SJCRH30 (cell line): ENCODE results near the gene FABP1. TPM values are rescaled to one million over a fixed set of nuclear protein-coding genes. Genes with fewer than 3 reads are reported as not detected.

Source experiments
- DNase-seq, 2 experiments: peaks; one replicate each; pipeline ENCODE4 v3.0.0-alpha.2; 2015 to 2020
- H3K27ac ChIP-seq: fragments of 250-450 bp; sonication (Bioruptor Pico); 2 replicates; pipeline ENCODE4 v1.5.1; 2020; ENCODE audit warnings: mild to moderate bottlenecking, moderate library complexity
- H3K27me3 ChIP-seq: fragments of 250-450 bp; sonication (Bioruptor Pico); 2 replicates; pipeline ENCODE4 v1.5.1; 2020; ENCODE audit warnings: mild to moderate bottlenecking, moderate library complexity
- H3K36me3 ChIP-seq: fragments of 250-450 bp; sonication (Bioruptor Pico); 2 replicates; pipeline ENCODE4 v1.5.1; 2020; ENCODE audit warnings: mild to moderate bottlenecking, moderate library complexity
- H3K4me1 ChIP-seq: fragments of 250-450 bp; sonication (Bioruptor Pico); 2 replicates; pipeline ENCODE4 v1.5.1; 2020; ENCODE audit warnings: mild to moderate bottlenecking, moderate library complexity
- H3K4me3 ChIP-seq: fragments of 250-450 bp; sonication (Bioruptor Pico); 2 replicates; pipeline ENCODE4 v1.5.1; 2020; ENCODE audit warnings: mild to moderate bottlenecking, moderate library complexity
- H3K9me3 ChIP-seq: fragments of 250-450 bp; sonication (Bioruptor Pico); replicated peaks from 2 replicates; pipeline ENCODE4 v1.5.1; 2020; ENCODE audit warnings: mild to moderate bottlenecking, moderate library complexity
- total RNA-seq: library from RNA; depleted of rRNA; stranded (reverse); fragments of >200 nt; shearing (Covaris generic); gene quantifications from 2 replicates; pipeline ENCODE4 v1.2.3, GENCODE V29; 2014

FABP1 gene
- total RNA-seq, 1 experiment from 2014 or later = 0.32 TPM

- Histone ChIP-seq H3K27ac (no peak overlapping the region), H3K4me3 (no peak overlapping the region), H3K36me3 (no peaks in the 10 kb centered on the region), H3K4me1 (no peaks in the 10 kb centered on the region), H3K9me3 (peaks cover 7% of the 10 kb centered on the region; the same call in 1 of the 2 replicates), H3K27me3 (no peaks in the 10 kb centered on the region)
- DNase-seq = no peak
Observed at GRCh38 chr2:88147145-88147544, 19.3 kb upstream of the FABP1 start.

GRCh38 chr2:88146590-88146989 is 18.7 kb upstream of the FABP1 start:
- Histone ChIP-seq H3K4me3 (no peak overlapping the region), H3K36me3 (no peaks in the 10 kb centered on the region), H3K27me3 (no peaks in the 10 kb centered on the region), H3K4me1 (no peaks in the 10 kb centered on the region), H3K27ac (no peak overlapping the region), H3K9me3 (peaks cover 7% of the 10 kb centered on the region; the same call in 1 of the 2 replicates)
- no peak for DNase-seq

GRCh38 chr2:88144914-88145497 is 17.1 kb upstream of the FABP1 start:
- H3K27me3 ChIP-seq = no peaks in the 10 kb centered on the region
- no peak for DNase-seq
- H3K4me3 ChIP-seq = no peak overlapping the region
- H3K9me3 ChIP-seq = peaks cover 7% of the 10 kb centered on the region; the same call in 1 of the 2 replicates
- H3K4me1 ChIP-seq = no peaks in the 10 kb centered on the region
- H3K36me3 ChIP-seq = no peaks in the 10 kb centered on the region
- H3K27ac ChIP-seq = no peak overlapping the region

GRCh38 chr2:88144271-88144670 is 16.4 kb upstream of the FABP1 start:
- Histone ChIP-seq H3K27ac (no peak overlapping the region), H3K9me3 (peaks cover 6% of the 10 kb centered on the region; the same call in 1 of the 2 replicates), H3K4me1 (no peaks in the 10 kb centered on the region), H3K27me3 (no peaks in the 10 kb centered on the region), H3K36me3 (no peaks in the 10 kb centered on the region), H3K4me3 (no peak overlapping the region)
- DNase-seq = no peak

- no peak overlapping the region for H3K4me3 ChIP-seq
- H3K4me1 ChIP-seq = no peaks in the 10 kb centered on the region
- no peaks in the 10 kb centered on the region for H3K9me3 ChIP-seq
- DNase-seq = no peak
- H3K27me3 ChIP-seq = no peaks in the 10 kb centered on the region
- no peak overlapping the region for H3K27ac ChIP-seq
- no peaks in the 10 kb centered on the region for H3K36me3 ChIP-seq
Observed at GRCh38 chr2:88141952-88142351, 14.1 kb upstream of the FABP1 start.

- Histone ChIP-seq H3K4me1 (no peaks in the 10 kb centered on the region), H3K4me3 (no peak overlapping the region), H3K27ac (no peak overlapping the region), H3K36me3 (no peaks in the 10 kb centered on the region), H3K9me3 (no peaks in the 10 kb centered on the region), H3K27me3 (no peaks in the 10 kb centered on the region)
- no peak for DNase-seq
Observed at GRCh38 chr2:88139804-88140203, 11.9 kb upstream of the FABP1 start.

GRCh38 chr2:88139203-88139702 is 11.4 kb upstream of the FABP1 start:
- Histone ChIP-seq H3K9me3 (no peaks in the 10 kb centered on the region), H3K27ac (no peak overlapping the region), H3K27me3 (no peaks in the 10 kb centered on the region), H3K4me1 (no peaks in the 10 kb centered on the region), H3K36me3 (no peaks in the 10 kb centered on the region), H3K4me3 (no peak overlapping the region)
- DNase-seq = no peak

GRCh38 chr2:88137833-88138232 is 10.0 kb upstream of the FABP1 start:
- Histone ChIP-seq H3K27me3 (no peaks in the 10 kb centered on the region), H3K9me3 (no peaks in the 10 kb centered on the region), H3K4me1 (no peaks in the 10 kb centered on the region), H3K27ac (no peak overlapping the region), H3K4me3 (no peak overlapping the region), H3K36me3 (no peaks in the 10 kb centered on the region)
- no peak for DNase-seq

GRCh38 chr2:88136817-88137216 is 9.0 kb upstream of the FABP1 start:
- H3K27me3 ChIP-seq = no peaks in the 10 kb centered on the region
- no peaks in the 10 kb centered on the region for H3K36me3 ChIP-seq
- DNase-seq = no peak
- H3K27ac ChIP-seq = no peak overlapping the region
- no peaks in the 10 kb centered on the region for H3K9me3 ChIP-seq
- H3K4me1 ChIP-seq = no peaks in the 10 kb centered on the region
- no peak overlapping the region for H3K4me3 ChIP-seq

GRCh38 chr2:88133875-88134274 is 6.0 kb upstream of the FABP1 start:
- Histone ChIP-seq H3K9me3 (no peaks in the 10 kb centered on the region), H3K4me3 (no peak overlapping the region), H3K27ac (no peak overlapping the region), H3K27me3 (no peaks in the 10 kb centered on the region), H3K36me3 (no peaks in the 10 kb centered on the region), H3K4me1 (no peaks in the 10 kb centered on the region)
- DNase-seq = no peak

GRCh38 chr2:88131999-88132368 is 4.1 kb upstream of the FABP1 start:
- no peaks in the 10 kb centered on the region for H3K4me1 ChIP-seq
- H3K36me3 ChIP-seq = no peaks in the 10 kb centered on the region
- DNase-seq = no peak
- no peak overlapping the region for H3K27ac ChIP-seq
- no peaks in the 10 kb centered on the region for H3K9me3 ChIP-seq
- no peak overlapping the region for H3K4me3 ChIP-seq
- no peaks in the 10 kb centered on the region; the same call in 1 of the 2 replicates for H3K27me3 ChIP-seq

- Histone ChIP-seq H3K9me3 (no peaks in the 10 kb centered on the region), H3K4me3 (no peak overlapping the region), H3K36me3 (no peaks in the 10 kb centered on the region), H3K27me3 (peaks cover 2% of the 10 kb centered on the region; the same call in 1 of the 2 replicates), H3K4me1 (no peaks in the 10 kb centered on the region), H3K27ac (no peak overlapping the region)
- DNase-seq = no peak
Observed at GRCh38 chr2:88131201-88131998, 3.5 kb upstream of the FABP1 start.

- no peak overlapping the region for H3K4me3 ChIP-seq
- peaks cover 10% of the 10 kb centered on the region; the same call in 1 of the 2 replicates for H3K27me3 ChIP-seq
- H3K9me3 ChIP-seq = no peaks in the 10 kb centered on the region
- H3K36me3 ChIP-seq = no peaks in the 10 kb centered on the region
- no peaks in the 10 kb centered on the region for H3K4me1 ChIP-seq
- DNase-seq = no peak
- no peak overlapping the region for H3K27ac ChIP-seq
Observed at GRCh38 chr2:88129313-88129959, 1.6 kb upstream of the FABP1 start.

GRCh38 chr2:88128654-88129312 is 921 bp upstream of the FABP1 start:
- Histone ChIP-seq H3K4me3 (no peak overlapping the region), H3K27me3 (peaks cover 10% of the 10 kb centered on the region; the same call in 1 of the 2 replicates), H3K27ac (no peak overlapping the region), H3K36me3 (no peaks in the 10 kb centered on the region), H3K4me1 (no peaks in the 10 kb centered on the region), H3K9me3 (no peaks in the 10 kb centered on the region)
- DNase-seq = no peak

GRCh38 chr2:88127638-88127887 is 299 bp downstream of the FABP1 start:
- Histone ChIP-seq H3K4me3 (no peak overlapping the region), H3K9me3 (no peaks in the 10 kb centered on the region), H3K27ac (no peak overlapping the region), H3K4me1 (no peaks in the 10 kb centered on the region), H3K27me3 (peaks cover 10% of the 10 kb centered on the region; the same call in 1 of the 2 replicates), H3K36me3 (no peaks in the 10 kb centered on the region)
- DNase-seq = no peak
